ENCODE measurements around the gene CTNNA1.
A peak's percentile ranks its signal among the peaks of the same experiment; 100 is the strongest.
"Not testable (repeated sequence)": the region's sequence is repeated elsewhere in the genome, so short reads cannot be mapped to it uniquely, and the experiment has no call there.

The CTNNA1 gene

DNA sequence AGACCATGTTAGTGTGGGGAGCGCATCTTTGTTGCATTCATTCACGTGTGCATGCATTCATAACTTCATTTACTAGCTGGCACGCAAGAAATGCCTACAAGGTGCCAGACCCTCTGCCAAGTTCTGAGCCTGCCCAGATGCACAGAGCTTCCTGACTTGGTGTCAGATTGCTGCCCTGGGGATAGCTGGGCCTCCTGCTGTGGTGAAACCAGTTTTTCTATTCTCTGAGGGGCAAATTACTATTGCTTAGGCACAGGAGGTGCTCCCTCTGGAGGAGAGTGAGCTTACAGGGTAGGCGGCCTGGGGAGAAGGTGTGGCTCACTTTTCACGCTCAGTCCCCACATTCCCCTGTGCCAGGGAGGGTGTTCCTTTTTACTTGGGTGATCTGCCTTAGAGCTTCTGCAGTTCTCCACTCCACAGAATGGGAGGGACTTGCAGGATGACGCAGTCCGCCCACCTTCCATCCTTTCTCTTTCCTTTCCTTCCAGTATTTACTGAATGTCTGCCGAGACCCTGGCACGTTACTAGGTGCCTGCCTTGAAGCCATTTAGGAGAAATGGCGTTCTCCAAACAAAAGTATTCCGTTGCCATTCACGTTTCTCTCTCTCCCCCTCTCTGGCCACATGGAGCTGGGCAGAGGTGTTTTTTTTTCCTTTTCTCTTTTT lies 27.9 kb upstream of the CTNNA1 start:
- DNase-seq = no peak

DNA sequence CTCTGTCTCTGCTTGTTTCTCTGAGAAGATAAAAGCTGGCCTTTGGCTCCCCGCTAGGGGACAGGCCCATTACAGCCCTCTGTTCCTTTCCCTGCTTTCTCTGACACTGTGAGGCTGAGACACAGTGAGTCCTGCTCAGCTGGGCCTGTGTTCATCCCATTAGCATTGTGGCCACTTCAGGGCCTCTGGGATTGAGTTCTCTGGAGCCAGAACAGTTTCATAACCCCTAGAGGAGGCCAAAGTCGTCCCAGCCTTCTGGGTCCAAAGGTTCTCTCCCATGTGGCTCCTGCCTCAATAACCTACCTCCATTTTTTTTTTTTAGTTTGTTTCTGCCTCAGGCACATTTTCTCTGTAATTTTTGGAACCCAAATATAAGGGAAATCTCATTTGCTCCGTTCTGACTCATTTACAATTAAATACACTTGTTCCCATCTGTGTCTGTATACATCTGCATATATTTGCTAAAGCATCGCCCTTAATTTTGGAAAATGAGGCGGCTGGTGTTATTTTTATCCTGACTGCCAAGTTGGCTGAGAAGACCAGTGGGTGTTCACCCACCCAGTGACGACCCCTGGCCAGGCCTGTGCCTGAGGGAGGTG lies 27.3 kb upstream of the CTNNA1 start:
- no peak for DNase-seq

DNA sequence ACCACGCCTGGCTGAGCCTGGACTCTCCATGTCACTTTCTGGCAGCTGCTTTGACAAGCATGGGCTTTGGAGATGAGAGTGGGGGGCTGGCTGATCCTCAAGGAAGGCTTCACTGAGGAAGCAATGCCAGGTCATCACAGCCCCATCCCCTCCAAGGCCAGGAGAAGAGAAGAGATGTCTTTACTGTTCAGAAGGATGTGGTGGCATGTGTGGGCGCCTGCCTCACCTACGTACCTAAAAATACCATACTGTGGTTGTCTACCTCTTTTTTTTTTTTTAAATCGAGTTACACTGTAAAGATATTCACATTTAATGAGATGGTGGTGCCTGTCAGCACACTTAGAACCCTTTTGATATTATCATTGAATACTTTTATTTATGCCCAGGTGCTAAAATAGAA lies 26.4 kb upstream of the CTNNA1 start:
- no peak for DNase-seq

DNA sequence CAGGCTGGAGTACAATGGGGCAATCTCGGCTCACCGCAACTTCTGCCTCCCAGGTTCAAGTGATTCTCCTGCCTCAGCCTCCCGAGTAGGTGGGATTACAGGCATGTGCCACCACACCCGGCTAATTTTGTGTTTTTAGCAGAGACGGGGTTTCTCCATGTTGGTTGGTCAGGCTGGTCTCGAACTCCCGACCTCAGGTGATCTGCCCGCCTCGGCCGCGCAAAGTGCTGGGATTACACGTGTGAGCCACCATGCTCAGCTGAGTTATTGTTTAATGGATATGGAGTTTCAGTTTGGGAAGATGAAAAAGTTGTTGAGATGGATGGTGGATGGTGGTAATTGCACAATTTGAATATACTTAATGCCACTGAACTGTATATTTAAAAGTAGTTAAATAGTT lies 22.7 kb upstream of the CTNNA1 start:
- DNase-seq = not testable (repeated sequence)

DNA sequence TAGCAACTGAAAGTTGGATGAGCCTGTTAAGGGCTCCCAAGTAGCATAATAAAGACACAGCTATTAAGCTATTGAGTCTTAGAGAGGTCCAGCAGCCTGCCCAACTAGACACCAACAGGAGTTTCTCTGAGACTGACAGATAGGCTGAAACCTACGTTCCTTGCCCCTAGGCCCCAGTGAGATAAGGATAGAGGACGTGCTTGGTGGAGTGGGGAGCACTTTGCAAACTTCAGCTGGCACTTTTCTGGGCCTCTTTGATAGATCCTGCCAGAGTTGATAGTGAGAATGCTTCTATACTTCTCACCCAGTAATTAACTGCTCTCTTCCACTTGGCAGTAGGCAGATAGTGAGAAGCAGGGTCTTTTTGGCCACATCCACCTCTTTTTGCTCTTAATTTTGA lies 20.8 kb upstream of the CTNNA1 start:
- no peak for DNase-seq

DNA sequence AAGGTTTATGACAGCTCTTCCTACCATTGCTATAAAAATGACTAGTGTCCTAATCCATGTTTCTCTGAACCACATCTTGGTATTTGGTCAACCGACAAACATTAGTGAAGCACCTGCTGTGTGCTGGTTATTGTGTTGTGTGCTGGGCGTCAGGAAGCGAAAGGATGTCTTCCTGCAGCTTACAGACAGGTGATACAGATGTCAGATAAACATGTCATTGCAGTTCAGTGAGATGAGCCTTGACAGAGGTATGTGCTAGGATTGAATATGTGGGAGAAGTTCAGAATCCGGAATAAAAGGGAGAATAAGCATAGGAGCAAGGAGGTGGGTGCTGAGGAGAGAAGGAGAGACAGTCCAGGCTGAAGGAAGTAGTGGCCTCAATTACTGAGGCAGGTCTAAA lies 20.3 kb upstream of the CTNNA1 start:
- no peak for DNase-seq

DNA sequence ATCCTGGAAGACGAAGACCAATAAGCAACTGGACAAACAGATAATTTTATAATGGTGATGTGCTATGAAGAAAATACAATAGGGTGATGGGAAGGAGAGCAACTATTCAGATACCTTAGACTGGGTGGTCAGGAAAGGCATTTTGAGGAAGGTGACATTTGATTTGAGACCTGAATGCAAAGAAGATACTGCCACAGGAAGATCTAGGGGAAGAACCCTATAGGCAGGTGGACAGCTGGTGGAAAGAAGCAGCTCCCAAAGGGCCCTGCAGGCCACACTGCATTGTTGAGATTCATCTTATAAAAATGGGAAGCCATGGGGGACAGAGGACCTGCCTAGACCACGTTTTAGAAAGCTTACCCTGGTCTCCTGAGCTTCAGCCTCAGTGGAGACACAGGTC lies 19.7 kb upstream of the CTNNA1 start:
- DNase-seq = no peak

DNA sequence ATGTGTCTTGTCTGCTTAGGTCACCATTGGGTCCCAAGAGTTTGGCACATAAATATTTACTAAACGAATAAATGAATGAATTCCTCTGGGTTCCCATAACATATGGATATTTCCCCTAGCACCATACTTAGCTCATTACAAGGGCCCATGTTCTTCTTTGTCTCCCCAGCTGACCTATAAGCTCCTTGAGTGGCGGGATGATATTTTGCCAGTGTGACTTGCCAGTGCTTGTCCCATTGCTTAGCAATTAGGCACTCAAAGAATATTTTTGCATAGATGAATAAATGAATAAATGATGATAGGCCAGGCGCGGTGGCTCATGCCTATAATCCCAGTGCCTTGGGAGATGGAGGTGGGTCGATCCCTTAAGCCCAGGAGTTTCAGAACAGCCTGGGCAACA lies 16.9 kb upstream of the CTNNA1 start:
- no peak for DNase-seq

DNA sequence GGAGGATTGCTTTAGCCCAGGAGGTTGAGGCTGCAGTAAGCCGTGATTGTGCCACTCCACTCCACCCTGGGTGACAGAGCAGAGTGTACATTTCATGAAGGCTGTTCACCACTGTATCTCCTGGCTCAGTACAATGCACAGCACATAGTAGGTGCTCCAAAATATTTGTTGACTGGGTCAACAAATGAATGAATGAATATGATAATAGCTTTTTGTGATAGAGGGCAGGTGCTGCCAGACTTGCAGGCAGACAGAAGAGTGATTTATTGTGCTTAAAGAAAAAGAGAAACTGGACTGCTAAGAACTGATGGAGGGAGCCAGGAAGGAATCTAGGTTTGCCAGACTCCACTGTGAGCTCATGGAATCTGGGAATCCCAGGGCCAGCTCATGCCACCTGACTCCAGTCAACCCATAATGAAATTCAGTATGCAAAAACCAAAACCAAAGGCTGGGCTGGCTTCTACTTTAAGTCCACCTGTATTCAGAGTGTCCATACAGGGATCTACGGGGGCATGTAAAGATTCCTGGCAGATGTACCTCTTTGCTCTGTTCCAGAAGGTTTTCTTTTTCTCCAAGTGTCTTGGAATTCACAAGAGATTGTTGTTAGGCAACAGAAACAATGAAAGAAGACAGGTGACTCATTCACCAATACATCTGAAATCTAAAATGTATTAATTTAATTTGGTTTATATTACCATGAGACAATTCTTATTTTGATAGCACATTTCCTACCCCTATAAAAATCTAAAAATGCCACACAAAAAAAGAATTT lies 15.5 kb upstream of the CTNNA1 start:
- DNase-seq = no peak

DNA sequence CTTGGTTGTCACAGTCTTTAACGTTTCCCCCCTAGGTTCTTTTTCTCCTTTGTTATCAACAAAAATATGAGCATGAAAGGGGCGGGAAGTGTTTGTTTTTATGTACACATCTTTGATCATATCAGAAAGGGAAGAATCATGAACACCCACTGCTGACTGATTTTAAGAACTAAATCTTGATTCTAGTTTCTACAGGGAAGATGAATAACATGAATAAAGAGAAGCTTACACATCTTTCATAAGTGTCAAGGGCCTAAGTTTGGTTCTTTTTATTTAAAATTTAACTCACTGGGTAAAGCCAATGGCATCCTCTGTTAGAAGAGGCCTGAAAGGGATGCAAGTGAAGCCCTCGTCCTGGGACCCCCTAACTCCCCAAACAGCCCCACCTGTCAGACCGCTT lies 14.8 kb upstream of the CTNNA1 start:
- no peak for DNase-seq

DNA sequence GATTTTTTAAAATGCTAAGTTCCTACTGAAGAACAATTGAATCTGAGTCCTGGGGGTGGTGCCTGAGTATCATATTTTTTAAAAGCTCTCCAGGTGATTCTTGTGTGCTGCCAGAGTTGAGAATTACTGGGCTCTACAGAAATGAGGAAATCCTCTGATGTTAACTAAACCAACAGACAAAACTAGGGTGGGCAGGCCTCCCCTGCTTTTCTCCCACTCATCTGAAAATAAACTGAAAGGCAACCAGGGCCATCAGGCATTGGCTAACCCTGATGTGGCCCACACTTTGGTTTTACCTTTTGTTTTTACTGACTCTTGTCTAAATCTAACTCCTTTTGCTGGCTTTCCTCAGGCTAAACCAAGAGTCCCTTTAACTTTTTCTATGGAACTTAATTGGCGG lies 13.3 kb upstream of the CTNNA1 start:
- no peak for DNase-seq

DNA sequence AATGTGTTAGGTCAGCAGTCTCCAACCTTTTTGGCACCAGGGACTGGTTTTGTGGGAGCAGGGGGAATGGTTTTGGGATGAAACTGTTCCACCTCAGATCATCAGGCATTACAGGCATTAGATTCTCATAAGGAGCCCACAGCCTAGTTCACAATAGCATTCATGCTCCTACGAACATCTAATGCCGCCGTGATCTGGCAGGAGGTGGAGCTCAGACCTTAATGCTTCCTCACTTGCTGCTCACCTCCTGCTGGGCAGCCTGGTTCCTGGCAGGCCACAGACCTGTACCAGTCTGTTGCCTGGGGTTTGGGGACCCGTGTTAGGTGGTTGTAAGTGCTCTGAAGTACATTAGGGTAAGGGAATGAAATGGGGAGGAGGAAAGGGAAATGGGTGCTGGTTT lies 9.7 kb upstream of the CTNNA1 start:
- no peak for DNase-seq

DNA sequence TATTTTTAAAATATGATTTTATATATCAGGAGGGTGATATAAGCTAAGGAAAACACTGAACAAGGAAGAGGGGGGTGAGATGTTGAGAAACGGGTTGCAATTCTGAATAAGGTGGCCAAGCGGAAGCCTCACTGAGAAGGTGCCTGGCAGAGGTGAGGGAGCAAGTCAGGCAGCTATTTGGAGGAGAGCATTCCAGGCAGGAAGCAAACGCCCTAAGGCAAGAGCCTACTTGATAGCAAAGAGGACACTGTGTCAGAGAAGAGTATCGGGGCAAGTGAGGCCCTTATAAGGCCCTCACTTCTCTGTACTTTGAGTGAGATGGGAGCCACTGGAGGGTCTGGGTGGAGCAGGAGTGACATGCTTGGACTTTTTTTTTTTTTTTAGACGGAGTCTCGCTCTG lies 8.0 kb upstream of the CTNNA1 start:
- no peak for DNase-seq

DNA sequence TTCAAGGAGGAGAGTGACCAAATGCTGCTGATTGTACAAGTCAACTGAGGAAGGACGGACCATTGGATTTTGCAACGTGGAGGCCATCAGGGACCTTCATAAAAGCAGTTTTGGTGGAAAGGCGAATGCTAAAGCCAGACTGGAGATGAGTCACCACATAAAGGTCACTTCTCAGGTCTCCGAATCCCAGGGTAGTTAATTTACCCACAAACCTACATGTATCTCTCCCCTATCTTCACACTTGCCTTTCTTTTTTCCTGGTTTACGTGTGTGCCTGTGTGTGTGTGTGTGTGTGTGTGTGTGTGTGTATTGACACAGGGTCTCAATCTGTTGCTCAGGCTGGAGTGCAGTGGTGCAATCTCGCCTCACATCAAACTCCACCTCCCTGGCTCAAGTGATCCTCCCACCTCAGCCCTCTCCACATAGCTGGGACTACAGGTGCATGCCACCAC lies 4.6 kb upstream of the CTNNA1 start:
- no peak for DNase-seq

DNA sequence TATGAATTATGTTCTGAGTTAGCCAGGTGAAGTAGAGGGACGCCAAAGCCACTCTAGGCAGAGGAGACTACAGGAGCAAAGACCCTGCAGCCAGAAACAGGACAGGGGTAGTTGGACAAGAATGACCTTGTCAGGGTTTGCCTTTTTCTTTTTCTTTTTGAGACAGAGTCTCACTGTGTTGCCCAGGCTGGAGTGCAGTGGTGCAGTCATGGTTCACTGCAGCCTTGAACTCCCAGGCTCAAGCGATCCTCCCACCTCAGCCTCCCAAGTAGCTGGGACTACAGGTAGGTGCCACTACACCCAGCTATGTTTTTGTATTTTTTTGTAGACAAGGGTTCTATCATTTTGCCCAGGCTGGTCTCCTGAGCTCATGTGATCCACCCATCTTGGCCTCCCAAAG lies 1.9 kb upstream of the CTNNA1 start:
- not testable (repeated sequence) for DNase-seq

DNA sequence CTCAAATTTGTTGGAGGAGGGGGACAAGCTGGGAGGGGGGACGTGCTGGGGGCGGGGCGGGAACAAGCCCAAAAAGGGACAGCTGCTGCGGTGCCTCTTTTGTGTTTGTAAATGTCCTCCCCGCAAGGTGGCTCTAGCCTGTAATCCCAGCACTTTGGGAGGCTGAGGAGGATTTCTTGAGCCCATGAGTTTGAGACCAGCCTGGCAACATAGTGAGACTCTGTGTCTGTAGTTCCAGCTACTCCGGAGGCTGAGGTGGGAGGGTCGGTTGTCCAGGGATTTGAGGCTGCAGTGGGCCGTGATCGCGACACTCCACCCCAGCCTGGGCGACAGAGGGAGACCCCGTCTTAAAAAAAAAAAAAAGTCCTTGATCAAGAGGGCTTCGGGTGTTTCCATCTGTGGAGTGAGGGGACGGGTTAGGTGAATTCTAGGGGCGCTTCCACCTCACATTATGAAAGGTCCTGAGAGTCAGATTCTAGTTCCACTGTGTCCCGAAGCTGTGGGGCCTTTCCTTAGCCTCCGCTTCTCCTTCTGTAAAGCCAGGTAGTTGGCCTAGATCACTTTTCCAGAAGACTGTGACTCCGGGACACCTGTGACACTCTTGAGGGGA lies 779 bp upstream of the CTNNA1 start:
- no peak for DNase-seq

DNA sequence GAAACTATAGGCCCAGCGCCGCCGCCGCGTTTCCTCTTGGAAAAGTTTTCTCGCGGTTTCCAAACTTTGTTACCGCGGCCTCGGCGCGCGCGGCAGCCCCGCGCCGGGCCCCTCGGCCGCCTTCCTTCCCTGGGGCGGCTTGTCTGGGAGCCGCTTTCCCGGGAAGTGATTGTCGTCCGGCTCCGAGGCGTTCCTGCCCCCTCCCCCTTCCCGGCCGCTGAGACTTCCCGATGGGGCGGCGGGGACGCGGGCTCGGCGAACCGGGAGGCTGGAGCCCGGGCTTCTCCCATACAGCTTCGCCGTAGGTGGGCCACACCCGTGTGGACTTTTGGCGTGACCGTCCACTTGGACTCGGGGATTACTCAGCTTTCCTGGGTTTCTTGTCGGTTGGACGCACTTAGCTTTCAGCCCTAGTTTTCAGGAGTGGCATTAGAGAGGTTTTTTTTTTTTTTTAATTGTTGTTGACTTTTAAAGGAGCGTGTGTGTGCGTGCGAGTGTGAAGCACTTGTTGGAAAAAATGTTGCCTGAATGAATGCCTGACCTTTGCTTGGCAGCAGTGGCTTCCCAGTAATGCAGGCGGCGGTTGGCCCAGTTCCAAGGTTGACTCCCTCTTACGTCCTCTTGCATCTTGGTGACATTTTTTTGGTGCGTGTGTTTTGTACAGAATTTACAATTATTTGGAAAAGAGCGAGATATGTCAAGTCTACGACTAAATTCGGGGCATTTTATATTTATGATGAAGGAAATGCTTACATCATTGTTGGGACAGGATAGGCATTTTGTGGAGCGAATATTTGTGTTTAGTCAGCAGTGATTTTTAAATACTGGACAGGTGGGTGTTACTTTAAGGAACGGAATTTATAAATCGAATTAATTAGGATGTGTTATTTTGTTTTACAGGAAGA lies 821 bp downstream of the CTNNA1 start:
- peak; percentile 87 for DNase-seq

DNA sequence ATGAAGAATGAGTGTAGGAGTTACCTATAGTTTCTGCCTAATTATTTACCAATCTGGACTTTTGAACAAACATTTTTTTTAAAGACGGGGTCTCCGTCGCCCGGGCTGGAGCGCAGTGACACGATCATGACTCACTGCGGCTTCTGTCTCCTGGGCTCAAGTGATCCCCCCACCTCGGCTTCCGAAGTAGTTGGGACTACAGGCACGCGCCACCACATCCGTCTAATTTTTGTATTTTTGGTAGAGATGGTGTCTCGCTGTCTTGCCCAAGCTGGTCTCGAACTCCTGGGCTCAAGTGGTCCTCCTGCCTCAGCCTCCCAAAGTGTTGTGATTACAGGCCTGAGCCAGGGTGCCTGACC lies 1.5 kb downstream of the CTNNA1 start:
- no peak for DNase-seq

DNA sequence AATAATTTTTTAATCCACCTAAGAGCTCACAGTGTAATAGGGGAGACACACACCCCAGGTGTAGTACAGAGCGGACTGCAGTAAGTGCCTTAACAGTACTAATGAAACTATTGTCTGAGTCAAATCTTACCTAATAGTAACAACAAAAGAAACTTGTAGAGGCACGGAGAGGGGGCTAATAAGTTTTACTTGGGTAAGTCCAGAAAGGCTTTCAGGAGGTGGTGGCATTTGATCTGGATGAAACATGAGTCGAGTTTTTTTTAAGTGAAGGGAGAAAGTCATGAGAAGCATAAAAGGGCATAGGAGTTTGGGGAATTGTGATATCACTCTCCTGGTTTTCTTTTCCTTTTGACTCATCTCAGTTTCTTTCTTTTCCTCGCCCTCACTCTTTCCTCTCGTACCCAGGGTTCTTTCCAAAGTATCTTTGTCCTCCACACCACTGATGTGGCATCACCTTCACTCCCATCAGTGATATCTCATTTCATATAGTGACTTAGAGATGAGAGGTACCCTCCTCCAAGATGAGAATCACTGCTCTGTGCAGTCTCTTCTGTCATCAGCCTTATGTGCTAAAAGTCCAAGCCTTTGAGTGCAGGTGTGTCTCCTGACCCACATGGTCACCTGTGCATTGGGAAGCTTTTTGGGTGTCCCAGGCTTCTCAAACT lies 2.0 kb downstream of the CTNNA1 start:
- DNase-seq = peak; percentile 7

DNA sequence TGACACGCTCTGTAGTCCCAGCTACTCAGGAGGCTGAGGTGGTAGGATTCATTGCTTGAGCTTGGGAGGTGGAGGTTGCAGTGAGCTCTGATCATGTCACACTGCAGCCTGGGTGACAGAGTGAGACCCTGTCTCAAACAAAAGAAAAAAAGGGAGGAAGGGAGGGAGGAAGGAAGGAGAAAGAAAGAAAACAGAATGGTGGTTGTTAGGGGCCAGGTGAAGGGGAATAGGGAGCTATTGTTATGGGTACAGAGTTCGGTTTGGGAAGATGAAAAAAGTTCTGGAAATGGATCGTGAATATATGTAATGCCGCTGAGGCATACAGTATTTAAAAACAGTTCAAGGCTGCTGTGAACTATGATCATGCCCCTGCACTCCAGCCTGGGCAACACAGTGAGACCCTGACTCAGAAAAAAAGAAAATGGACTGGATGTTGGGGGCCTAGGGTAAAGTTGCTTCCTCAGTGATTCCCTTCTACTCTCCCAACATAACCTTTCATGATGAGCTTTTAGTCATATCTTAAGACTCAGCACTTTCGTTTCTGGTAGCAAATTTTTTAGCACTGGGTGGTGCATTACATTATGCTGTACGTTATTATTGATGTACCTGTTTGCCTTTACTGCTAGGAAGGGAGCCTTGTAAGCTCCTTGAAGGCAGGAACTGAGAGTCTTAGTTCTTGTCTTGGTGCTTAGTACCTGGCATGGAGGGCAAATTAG lies 4.0 kb downstream of the CTNNA1 start:
- DNase-seq = no peak

DNA sequence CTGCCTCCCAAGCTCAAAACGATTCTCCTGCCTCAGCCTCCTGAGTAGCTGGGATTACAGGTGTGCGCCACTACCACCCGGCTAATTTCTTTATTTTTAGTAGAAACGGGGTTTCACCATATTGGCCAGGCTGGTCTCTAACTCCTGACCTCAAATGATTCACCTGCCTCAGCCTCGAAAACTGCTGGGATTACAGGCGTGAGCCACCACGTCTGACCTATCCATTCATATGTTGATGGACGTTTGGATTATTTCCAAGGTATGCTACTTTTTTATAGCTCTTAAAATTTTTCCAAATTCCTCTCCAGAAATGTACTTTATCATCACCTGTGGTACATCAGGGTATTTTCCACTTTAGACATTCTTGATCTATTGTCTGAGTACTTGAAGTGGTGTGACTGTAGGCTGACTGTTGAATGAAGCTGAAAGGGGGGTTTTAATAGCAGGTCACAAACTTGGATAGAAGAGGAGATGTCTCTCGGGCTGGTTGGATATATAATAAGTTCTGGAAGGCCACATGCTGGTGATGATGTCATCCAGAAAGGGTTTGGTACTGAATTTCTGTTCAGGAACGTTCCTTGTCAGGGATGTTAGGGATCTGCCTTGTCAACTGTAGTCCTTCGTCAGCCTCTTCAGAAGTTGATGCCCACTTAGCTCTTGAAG lies 7.4 kb downstream of the CTNNA1 start:
- DNase-seq = no peak
